HG03066 (cell line): ENCODE measurements around the gene TFAP2B.

Experiments
- ATAC-seq: cut with Tn5 transposase; IDR thresholded peaks from one replicate; pipeline ENCODE4 v1.9.1; 2021; ENCODE audit warnings: low read depth; ENCODE audit not compliant: unreplicated experiment

TFAP2B gene

DNA sequence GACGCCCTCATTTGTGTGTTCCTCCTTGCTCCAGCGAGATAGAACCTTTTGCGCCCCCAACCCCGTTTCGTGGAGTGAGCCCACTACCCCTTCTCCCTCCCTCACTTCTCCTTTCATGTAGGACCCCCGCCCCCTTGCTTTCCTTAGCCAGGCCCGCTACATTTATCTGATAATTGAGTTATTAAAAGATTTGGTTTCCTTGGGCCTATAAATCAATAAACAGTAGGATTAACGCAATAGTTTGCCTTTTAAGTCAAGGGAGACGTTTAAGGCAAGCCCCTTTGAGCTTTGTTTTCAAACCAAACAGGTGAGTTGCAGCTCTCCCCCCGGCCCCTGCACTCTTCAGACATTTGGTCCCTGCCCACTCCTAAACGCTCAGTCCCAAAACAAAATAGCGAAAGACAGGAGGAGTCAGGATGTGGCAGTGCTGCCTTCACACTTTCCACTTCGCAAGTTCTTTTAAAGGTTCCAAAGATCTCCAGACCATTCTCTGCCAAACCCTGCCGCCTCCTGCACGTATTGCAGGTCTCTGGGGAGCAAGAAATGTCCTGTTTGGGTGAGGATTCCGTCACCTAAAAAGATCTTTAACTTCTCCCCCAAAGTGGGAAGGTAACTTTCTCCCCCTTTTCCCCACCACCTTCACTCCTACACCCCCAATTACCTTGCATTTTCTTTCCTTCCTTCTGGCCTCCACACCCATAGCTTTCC is 27.6 kb downstream of the TFAP2B start:
- ATAC-seq, result no peak

DNA sequence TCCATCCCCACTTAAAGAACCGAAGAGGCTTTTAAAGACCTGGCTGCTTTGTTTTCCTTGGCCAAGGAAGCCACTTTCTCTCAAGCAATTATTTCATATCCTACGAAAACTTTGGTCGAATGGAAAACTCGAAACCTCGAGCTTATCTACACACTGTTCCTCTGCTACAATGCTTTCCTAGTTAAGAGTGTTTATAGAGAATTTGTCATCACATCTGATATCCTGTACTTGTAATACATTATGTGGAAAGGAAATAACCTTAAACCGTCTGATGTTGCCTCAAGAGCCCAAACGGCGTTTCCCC is 28.1 kb downstream of the TFAP2B start:
- ATAC-seq, result no peak

DNA sequence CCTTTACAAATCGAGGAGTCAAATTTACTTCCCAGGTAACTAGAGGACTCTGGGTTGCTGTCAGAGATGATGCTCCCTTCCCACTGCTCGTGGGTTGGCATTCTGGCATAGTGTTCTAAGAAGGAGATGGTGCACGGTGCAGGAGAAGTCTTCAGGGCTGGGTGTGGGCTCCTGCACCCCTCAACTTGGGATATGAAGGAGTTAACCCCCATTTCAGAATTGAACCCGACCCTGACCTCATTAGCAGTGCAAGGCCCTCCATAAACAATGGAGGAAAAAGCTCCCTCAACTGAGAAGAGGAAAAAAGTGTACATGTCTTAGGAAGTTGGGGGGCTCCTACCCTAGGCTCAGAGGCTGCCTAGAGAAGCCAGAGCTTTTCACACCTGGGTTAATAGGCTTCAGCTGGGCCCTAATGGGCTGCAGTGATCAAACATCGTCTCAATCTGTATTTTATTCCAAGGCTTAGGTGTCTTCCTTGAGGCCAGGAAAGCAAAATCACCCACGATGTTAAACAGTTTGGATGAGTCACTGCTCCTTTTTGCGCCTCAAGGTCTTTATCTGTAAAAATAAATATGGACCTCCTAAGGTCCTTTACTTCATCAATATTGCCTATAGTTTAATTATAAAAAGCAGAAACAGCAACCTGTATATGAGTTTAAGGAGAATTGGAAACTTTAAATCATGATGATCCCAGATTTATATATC is 29.4 kb downstream of the TFAP2B start:
- ATAC-seq, result no peak

DNA sequence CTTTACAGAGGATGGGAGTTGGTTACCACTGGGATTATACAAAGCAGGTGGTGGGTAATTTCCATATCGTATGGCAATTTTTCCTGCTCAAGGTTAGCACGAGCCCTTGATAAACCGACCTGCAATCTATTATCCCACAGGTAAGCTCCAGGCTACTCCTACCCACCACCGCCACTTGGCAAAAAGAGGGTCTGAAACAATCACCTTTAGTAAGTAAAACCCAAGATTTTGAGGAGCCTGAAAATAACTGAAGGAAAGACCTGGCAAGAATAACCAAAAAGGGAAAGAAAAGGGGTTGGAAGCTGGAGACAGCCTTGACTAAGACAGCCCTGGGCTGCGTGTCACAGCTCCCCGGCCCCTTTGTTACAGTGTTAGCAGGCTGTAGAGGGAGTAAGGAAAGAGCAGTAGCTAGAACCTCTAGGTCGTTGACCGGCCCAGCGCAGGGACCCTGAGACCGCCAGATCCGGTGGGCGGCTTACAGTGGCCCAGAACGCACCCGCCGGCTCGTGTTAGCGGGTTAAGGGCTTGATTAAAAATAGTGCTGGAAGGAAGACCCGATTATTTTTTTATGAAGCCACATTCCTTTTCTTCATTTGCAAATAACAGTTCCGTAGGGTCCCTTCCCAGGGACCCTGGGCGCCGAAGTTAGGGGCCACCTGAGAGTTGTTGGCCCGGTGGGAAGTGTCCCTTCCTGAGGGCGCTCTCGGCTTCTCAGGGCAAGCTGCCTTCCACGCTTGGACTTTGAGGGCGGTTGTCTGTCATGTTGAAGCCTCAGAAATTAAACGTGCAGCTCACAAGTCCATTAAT is 30.5 kb downstream of the TFAP2B start:
- no peak for ATAC-seq

DNA sequence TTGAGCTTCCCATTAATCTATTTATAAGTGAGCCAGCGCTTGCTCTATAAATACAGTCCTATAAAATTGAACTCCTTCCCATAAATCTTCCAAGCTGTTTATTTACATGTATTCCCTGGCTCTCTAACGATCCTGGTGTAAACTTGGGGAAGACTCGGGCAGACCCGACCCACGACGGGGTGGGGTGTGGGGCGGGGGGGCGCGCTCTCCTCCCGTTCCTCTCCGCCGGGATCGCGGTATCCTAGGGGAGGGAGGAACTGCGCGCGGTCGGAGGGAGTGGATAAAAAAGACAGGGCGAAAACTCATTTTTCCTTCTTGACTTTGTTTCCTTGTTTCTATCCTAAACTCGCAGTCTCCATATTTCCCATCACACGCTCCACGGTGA is 31.1 kb downstream of the TFAP2B start:
- ATAC-seq, result no peak

DNA sequence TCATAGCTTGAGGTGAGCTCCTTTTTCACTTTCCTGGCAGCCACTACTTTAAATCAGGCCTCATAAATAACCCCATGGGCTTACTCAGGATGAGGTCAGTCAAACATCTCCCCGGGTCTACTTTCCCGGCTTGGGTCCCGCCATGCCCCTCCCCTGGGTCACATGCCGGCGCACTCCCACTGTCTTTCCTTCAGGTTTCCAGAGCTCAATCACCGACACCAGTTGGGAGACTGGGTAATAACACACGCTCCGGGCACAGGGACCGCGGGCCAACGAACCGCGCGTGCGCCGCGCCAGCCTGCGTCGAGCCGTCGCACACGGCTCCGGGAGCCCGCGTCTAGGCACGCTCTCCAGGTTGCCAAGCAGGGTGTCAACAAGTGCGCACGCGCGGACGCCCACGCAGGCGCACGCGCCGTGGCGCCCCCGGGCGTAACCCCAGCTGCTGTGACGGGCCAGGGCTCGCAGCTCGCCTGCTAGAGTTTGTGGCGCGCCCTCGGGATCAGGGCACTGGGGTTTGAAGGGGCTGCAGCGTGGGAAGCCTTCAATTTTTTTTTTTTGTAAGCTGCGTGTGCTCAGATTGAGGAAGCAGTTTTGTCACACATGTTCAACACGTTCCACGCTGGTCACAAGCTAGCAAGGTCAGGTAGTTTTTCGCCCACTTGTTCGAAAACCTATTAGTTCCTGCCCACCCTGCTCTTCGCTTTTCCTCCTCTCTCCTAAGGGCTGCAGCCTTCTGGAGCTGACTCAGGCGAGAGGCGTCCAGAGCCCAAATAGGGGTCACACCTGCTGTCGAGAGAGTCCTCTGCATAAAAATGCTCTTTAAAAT is 31.8 kb downstream of the TFAP2B start:
- ATAC-seq, result no peak

DNA sequence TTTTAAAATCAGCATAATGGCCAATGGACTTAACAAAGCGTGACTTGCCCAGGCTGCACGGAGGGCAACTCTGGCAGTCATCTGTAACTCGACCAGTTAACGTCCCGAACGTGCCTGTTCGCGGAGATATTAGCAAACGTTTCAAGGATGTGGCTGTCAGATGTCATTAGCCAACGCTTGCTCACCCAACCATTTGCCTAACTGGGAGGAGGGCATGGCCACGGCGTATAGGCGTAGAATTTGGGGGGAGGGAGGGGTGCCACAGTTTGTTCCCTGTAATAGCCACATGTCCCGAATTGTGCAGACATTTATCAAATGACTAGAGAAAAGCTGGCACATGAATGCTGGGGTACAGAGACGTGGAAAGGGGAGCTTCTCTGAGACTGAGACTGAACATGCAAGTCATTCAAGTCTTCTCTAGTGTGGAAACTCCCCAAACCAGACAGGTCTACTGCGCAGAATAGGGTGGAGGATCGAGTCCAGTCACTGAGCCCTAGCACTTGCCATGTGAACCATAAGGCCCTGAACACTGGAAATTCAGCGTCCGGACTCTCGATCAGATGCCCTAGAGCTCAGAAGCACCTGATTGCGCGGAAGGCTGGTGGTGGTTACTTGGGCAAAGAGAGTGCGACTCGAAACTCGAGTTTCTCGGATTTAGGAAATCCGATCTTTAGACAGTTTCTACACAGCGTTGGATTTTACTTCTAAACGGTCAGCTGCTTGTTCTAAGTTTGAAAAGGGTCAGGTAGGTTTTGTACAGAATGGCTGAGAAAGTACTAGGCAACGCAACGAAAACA is 32.6 kb downstream of the TFAP2B start:
- no peak for ATAC-seq

DNA sequence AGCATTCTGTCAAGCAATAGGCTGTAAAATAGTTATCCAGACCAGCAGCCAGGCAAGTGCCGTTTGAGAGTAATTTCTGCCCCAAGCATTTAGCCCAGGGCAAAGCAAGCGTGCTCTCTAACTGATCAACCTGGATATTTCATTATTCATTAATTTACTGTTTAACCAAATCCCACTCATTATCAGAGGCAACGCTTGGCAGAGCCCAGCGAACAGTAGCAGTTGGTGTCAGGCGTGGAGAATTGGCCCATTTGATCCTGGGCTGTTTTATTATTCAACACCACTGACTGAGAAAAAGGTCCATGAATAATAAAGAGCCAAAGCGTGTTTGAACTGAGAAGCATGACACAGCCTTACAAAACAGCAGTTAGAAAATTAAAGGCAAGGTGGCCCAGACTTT is 35.3 kb downstream of the TFAP2B start:
- no peak for ATAC-seq

DNA sequence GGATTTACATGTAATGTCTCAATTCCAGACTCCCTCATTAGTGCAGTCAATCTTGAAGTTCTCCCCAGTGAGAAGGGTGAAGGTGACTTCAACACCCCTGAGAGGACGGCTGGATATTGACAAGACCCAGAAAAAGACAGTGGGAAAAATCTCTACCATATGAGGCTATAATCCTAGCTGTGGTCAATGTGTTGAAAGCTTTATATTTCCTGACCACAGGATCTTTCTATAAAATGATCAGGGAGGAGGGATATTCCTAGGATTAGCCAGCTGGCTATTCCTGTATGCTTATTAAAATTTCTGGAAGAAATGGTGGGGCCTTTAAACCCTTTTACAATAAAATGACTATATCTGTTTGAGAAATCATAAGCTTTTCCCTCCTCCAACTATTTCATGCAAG is 43.0 kb downstream of the TFAP2B start:
- ATAC-seq, result no peak

DNA sequence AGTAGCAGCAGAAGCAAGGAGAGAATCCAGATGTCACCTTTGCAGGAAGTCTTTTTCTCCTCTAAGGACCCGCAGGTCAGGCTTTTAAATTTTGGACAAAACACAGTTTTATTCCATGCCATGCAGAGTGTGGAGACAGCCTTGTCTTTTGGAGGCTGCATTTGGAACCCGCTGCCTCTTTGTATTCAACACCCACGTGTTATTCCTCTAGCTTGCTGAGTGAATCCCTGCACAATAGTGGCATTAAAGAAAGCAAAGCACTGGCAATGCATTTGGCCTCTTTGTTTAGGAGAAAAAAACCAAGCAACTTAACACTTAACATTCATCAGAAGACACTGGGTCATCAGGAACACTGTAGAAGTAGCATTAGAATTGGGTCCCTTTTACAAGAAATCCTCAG is 43.5 kb downstream of the TFAP2B start:
- no peak for ATAC-seq

DNA sequence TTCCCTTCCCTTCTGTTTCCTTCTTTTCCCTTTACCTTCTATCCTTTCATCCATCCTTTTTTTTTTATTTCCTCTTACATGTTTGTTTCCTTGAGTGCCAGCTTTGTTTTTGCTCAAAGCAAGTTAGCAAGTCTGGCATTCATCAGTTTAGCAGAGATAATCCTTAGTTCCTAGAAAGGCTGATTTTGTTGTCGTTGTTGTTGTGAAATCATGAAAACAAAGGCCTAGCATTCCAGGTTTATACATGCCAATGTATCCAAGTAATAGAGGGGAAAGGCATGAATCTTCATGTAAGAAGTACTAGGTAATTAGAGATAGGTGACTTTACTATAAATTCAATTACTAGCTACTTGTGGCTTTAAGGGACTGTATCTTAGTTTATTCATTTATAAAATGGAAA is 45.9 kb downstream of the TFAP2B start:
- ATAC-seq, result no peak

DNA sequence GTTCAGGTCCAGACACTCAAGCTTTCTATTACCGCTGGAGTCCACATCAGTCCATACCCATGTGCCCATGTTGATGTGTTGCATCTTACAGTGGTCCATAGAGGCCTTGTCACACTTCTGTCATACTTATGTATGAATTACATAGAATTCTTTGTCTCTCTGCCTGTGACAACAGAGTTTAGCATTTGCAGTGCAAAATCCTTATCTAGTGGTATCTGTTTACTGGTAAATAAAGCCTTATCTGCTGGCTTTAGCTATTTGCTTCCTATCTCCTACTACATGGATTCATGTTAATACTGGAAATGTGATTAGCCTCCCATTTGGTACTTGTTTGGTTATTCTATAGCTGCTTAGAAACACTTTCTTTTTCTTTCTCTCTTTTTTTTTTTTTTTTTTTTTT is 49.8 kb downstream of the TFAP2B start:
- no peak for ATAC-seq

DNA sequence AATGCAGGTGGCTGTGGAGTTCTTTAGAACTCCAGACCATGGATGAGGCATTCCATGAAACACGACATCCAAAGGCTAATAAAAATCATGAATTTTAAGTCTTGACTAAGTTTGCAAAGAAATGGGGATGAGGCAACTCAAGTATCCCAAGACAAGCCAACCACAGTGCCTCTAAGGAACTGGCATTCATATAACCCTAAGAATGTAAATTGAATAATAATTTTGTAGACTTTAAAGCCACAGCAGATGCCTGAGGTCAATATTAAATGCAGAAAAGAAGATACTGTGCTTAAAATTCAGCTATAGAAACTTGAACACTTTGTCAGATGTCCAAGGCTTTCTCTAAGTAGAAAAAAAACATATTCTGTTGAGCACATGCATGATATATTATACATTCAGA is 54.5 kb downstream of the TFAP2B start:
- ATAC-seq, result no peak

DNA sequence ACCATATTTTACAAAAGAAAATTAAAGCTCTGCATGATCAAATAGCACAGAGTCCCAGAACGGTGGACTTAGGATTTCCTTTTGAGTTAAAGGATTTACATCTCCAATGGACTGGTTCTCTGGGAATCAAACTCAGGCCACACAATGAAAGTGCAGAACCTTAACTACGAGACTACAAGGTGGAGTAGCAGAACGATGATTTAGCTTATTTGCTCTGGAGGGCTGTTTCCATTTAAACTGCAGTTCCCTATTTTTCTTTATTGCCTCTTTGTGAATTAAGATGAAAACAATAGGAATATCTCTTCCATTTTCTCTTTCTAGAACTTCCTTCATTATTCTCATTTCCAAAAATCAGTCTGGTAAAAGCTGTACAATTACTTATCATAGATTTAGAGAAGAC is 65.7 kb downstream of the TFAP2B start:
- ATAC-seq, result no peak

DNA sequence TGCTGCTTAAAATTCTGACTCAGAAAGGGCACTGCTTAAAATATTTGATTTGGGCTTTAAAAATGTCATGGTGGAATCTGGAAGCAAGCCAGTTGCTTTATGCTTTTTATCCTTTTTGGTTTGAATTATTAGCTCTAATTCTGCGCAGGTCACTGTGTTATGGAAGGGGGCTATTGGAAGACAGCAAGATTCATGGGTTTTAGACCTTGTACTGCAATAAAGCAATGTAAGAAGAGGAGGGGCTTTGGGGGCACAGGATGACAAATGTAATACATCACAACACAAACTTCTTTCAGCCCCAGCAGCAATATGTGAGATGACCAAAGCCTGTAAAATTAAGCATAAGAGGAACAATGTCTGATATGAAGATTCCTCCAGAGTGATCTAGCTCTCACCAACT is 68.4 kb downstream of the TFAP2B start:
- ATAC-seq, result no peak

DNA sequence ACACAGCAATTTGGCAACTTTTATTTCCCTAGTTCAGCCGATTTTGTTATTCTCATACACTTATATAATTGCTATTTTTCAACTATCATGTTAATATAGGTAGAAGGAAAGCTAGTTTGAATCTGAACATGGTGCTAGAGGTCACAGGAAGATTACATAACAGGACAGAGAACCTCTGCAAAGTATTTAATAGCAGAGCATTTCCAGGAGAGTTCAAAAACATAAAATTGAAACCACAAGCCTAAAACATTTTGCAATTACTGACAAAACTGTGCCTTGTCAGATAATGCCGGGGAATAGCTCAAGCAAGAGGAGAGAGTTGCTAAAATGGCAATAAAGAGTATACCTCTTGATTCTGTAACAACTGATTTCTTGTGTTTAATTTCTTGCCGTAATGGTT is 70.8 kb downstream of the TFAP2B start:
- ATAC-seq, result no peak

DNA sequence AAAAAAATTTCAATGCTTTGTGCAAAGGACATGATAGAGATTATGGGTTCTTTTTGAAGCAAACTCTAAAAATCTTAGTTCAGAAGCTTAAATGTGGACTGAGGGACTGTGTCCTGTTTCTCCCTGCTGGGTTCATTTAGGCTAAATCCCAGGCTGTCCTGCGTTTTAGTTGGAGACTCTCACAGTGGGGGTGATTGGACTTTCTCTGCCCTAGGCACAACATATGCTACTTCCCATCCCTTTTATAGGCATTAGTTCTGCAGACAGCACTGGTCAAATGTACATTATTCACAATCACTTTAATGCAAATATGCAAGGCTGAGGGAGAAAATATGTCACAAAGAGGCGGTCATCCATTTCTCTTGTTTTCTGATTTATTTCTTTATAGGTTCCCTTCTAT is 71.3 kb downstream of the TFAP2B start:
- no peak for ATAC-seq

DNA sequence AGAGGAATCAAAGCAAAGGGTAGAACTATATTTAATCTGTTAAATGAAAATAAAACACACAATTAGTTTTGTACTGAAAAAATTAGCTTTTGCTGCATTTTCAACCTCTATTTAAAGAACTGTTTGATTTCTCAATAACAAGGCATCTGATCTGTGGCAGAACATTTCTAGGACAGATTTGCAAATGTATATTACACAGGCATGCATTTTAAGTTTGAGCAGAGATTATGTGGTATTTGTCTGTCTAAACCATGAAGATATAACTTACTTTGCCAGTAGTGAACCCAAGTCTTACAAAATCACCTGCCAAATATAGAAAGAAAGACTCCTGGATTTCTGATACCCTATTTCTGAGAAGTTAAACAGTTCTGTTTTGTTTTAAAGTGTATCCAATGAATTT is 71.9 kb downstream of the TFAP2B start:
- ATAC-seq, result no peak

DNA sequence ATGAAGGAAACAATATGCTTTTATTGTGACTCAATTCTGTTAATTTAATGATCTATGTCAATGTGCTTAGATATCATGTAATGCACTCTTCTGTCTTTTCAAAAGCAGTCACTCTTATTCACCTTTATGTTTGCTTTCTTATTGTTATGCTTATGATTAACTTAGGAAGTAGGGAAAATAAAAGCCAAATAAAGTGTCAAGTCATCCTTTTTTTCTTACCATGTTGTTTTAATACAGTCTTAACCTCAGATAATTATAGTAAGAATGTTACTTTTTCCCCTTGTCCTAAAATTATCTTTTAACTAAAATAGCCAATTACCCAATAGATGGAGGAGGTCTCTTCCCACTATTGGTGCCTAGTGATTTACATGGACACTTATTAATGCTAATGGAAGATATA is 72.6 kb downstream of the TFAP2B start:
- ATAC-seq, result no peak
